ENCODE data around the gene ATP13A3.

Gene ATP13A3

GRCh38 chr3:194464692-194465091, 22.1 kb downstream of the ATP13A3 start:
- DNase-seq (ENCODE audit: low read depth) = no peak
- H3K4me3 ChIP-seq (ENCODE audit: low read depth, low read length) = no peak overlapping the region
- no peak for TF ChIP-seq MYC (IDR thresholded peaks at IDR 0.05; ENCODE audit: low read depth, low read length)
- no peak for TF ChIP-seq CTCF (IDR thresholded peaks at IDR 0.05; ENCODE audit: low read depth, low read length)
- TF ChIP-seq, protein P1, sequence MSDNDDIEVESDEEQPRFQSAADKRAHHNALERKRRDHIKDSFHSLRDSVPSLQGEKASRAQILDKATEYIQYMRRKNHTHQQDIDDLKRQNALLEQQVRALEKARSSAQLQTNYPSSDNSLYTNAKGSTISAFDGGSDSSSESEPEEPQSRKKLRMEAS (IDR thresholded peaks at IDR 0.05; ENCODE audit: low read depth, low read length) = no peak
- TF ChIP-seq POLR2A (IDR thresholded peaks at IDR 0.05; ENCODE audit: extremely low read depth, insufficient read length) = no peak

GRCh38 chr3:194462936-194463335, 23.9 kb downstream of the ATP13A3 start:
- no peak for DNase-seq (ENCODE audit: low read depth)
- TF ChIP-seq CTCF (IDR thresholded peaks at IDR 0.05; ENCODE audit: low read depth, low read length) (no peak), POLR2A (IDR thresholded peaks at IDR 0.05; ENCODE audit: extremely low read depth, insufficient read length) (no peak), MYC (IDR thresholded peaks at IDR 0.05; ENCODE audit: low read depth, low read length) (no peak)
- TF ChIP-seq, protein P1 (IDR thresholded peaks at IDR 0.05; ENCODE audit: low read depth, low read length) = no peak
- H3K4me3 ChIP-seq (ENCODE audit: low read depth, low read length) = no peak overlapping the region

DNA sequence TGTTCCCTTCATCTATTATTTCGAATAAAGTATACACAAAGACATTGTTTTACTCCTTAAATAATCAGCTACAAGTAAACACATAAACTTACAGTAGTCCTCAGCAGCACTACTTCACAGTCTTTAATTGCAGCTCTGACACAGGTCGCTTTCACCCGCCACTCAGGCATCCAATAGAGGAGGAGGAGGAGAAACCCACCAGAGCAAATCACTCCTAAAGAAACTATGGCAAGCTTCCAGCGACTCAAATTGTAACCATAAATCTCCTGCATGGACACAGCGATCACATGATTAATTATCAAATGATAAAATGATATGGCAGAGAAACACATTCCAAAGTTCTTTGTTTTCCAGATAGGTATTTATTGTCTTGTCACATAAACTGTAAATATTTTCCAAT, 26.2 kb downstream of the ATP13A3 start:
- TF ChIP-seq POLR2A (IDR thresholded peaks at IDR 0.05; ENCODE audit: extremely low read depth, insufficient read length) (no peak), MYC (IDR thresholded peaks at IDR 0.05; ENCODE audit: low read depth, low read length) (no peak), CTCF (IDR thresholded peaks at IDR 0.05; ENCODE audit: low read depth, low read length) (no peak)
- TF ChIP-seq, protein P1 (IDR thresholded peaks at IDR 0.05; ENCODE audit: low read depth, low read length) = no peak
- no peak for DNase-seq (ENCODE audit: low read depth)
- H3K4me3 ChIP-seq (ENCODE audit: low read depth, low read length) = no peak overlapping the region

DNA sequence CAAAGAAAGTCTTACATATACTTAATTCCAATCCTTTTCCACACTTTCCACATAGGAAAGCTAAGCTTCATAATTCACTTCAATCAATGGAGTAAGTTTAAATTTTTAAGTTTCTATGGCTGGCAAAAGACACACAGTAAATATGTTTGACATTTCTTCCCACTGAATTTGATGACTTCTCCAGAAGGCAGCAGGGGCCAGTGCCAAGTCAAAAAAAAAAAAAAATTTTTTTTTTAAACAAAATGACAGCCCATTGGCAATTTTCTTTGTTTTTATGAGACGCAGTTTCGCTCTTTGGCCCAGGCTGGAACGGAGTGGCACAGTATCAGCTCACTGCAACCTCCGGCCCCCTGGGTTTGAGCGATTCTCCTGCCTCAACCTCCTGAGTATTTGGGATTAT, 28.7 kb downstream of the ATP13A3 start:
- no peak for DNase-seq (ENCODE audit: low read depth)
- no peak for TF ChIP-seq CTCF (IDR thresholded peaks at IDR 0.05; ENCODE audit: low read depth, low read length)
- TF ChIP-seq, protein P1 (IDR thresholded peaks at IDR 0.05; ENCODE audit: low read depth, low read length) = no peak
- TF ChIP-seq POLR2A (IDR thresholded peaks at IDR 0.05; ENCODE audit: extremely low read depth, insufficient read length) = no peak
- no peak for TF ChIP-seq MYC (IDR thresholded peaks at IDR 0.05; ENCODE audit: low read depth, low read length)

GRCh38 chr3:194455481-194455880, 31.3 kb downstream of the ATP13A3 start:
- no peak for DNase-seq (ENCODE audit: low read depth)
- TF ChIP-seq, protein P1 (IDR thresholded peaks at IDR 0.05; ENCODE audit: low read depth, low read length) = no peak
- TF ChIP-seq POLR2A (IDR thresholded peaks at IDR 0.05; ENCODE audit: extremely low read depth, insufficient read length) = no peak
- no peak overlapping the region for H3K4me3 ChIP-seq (ENCODE audit: low read depth, low read length)

More for the DNA sequence above, 28.7 kb downstream of the ATP13A3 start:
- H3K4me3 ChIP-seq (ENCODE audit: low read depth, low read length) = no peak overlapping the region

GRCh38 chr3:194450341-194450740, 36.5 kb downstream of the ATP13A3 start:
- DNase-seq (ENCODE audit: low read depth) = no peak
- H3K4me3 ChIP-seq (ENCODE audit: low read depth, low read length) = no peak overlapping the region
- TF ChIP-seq MYC (IDR thresholded peaks at IDR 0.05; ENCODE audit: low read depth, low read length) (no peak), POLR2A (IDR thresholded peaks at IDR 0.05; ENCODE audit: extremely low read depth, insufficient read length) (no peak), CTCF (IDR thresholded peaks at IDR 0.05; ENCODE audit: low read depth, low read length) (no peak)
- TF ChIP-seq, protein P1 (IDR thresholded peaks at IDR 0.05; ENCODE audit: low read depth, low read length) = no peak
